C4-2B (cell line): ENCODE results near the gene KRTAP9-8.
"Not testable (repeated sequence)": the region's sequence is repeated elsewhere in the genome, so short reads cannot be mapped to it uniquely, and the experiment has no call there.

ENCODE experiments used
- H3K27ac ChIP-seq: fragments of 450-650 bp; 2 replicates; pipeline ENCODE4 v1.5.1; 2017
- ZFX ChIP-seq: fragments of 450-650 bp; IDR thresholded peaks from 2 replicates; pipeline ENCODE4 v1.6.1; 2017
- TF ChIP-seq, protein P1 (sequence below): fragments of 450-650 bp; conservative IDR thresholded peaks from 2 replicates; pipeline ENCODE4 v1.5.1; 2017; ENCODE audit warnings: mild to moderate bottlenecking

KRTAP9-8 gene

DNA sequence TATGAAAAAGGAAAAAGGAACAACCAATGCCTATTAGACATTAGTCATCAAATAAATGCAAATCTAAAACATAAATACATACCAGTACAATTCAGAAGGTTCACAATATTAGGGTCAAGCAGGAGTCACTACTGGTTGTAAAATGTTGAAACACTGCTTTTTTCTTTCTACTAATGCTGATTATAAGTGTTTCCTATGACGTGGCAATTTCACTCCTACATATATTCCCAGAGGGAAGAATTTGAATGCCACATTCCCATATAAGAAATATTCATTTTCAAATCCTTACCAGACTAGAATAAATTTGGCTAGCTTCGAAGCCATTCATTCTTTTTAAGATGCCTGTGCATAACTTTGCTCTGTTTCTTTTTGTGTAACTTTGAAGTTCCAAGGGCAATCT, 14.0 kb upstream of the KRTAP9-8 start:
- H3K27ac ChIP-seq = no peak overlapping the region
- TF ChIP-seq, protein P1, sequence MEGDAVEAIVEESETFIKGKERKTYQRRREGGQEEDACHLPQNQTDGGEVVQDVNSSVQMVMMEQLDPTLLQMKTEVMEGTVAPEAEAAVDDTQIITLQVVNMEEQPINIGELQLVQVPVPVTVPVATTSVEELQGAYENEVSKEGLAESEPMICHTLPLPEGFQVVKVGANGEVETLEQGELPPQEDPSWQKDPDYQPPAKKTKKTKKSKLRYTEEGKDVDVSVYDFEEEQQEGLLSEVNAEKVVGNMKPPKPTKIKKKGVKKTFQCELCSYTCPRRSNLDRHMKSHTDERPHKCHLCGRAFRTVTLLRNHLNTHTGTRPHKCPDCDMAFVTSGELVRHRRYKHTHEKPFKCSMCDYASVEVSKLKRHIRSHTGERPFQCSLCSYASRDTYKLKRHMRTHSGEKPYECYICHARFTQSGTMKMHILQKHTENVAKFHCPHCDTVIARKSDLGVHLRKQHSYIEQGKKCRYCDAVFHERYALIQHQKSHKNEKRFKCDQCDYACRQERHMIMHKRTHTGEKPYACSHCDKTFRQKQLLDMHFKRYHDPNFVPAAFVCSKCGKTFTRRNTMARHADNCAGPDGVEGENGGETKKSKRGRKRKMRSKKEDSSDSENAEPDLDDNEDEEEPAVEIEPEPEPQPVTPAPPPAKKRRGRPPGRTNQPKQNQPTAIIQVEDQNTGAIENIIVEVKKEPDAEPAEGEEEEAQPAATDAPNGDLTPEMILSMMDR = no peak
- TF ChIP-seq ZFX = no peak

DNA sequence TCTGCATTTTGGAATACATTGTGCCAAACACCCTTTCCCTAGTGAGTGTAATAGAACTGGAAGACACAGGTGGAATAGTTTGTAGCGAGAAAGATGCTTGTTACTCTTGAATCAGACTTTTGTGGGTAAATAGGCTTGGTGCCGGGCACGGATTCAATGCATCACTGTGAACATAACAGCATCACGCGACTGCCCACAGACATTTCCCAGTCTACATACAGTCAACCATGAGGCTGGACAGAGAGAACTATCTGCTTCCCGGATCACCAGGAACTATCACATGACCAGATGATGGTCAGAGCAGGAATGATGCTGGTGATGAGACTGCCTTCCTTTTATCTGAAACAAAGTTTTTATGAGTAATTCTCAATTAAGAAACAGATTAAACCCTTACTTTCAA, 11.7 kb upstream of the KRTAP9-8 start:
- TF ChIP-seq, protein P1 = no peak
- TF ChIP-seq ZFX = no peak
- no peak overlapping the region for H3K27ac ChIP-seq

DNA sequence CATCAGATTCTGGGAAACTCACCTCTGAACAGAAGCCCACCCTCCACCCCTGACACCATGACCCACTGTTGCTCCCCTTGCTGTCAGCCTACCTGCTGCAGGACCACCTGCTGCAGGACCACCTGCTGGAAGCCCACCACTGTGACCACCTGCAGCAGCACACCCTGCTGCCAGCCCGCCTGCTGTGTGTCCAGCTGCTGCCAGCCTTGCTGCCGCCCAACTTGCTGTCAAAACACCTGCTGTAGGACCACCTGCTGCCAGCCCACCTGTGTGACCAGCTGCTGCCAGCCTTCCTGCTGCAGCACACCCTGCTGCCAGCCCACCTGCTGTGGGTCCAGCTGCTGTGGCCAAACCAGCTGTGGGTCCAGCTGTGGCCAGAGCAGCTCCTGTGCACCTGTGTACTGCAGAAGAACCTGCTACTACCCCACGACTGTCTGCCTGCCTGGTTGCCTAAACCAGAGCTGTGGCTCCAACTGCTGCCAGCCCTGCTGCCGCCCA, 11.2 kb upstream of the KRTAP9-8 start, which contains the start of gene KRTAP9-2:
KRTAP9-2 (plus strand) TSS at position 51 of the 498 bp plus-strand sequence; CDS start at position 58, 7 bp downstream.
- not testable (repeated sequence) for H3K27ac ChIP-seq

DNA sequence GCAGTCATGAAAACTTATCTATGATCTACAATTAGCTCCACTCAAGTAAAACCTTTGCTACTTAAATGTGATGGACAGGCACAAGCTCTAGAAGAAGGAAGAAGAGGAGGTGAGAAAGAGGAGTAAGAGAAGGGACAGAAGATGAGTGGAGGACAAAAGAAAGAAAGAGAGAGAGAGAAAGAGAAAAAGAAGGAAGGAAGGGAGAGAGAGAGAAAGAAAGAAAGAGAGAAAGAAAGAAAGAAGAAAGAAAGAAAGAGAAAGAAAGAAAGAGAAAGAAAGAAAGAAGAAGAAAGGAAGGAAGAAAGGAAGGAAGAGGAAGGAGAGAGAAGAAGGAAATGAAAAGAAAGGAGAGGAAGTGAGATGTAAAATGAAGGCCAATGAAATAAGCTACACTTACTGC, 7.7 kb upstream of the KRTAP9-8 start:
- TF ChIP-seq ZFX = no peak
- TF ChIP-seq, protein P1 = no peak

DNA sequence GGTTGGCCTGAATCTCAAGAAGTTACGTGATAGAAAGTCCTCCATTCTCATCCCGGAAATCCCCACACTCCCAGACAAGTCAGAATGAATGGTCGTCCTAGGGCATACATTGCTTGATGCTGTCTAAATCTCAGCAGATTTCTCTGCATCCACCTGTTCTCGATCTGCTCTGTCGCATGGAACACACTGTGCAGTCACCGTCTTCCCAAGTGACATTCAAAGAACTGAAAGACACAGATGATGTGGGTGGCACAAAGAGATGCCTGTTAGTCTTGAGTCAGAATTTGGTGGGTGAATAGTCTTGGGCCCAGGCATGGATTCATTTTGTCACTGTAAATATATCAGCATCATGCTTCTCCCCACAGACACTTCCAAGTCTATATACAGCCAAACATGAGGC, 6.1 kb upstream of the KRTAP9-8 start:
- H3K27ac ChIP-seq = no peak overlapping the region
- TF ChIP-seq ZFX = no peak
- TF ChIP-seq, protein P1 = no peak

More for the DNA sequence above, 7.7 kb upstream of the KRTAP9-8 start:
- H3K27ac ChIP-seq = no peak overlapping the region

DNA sequence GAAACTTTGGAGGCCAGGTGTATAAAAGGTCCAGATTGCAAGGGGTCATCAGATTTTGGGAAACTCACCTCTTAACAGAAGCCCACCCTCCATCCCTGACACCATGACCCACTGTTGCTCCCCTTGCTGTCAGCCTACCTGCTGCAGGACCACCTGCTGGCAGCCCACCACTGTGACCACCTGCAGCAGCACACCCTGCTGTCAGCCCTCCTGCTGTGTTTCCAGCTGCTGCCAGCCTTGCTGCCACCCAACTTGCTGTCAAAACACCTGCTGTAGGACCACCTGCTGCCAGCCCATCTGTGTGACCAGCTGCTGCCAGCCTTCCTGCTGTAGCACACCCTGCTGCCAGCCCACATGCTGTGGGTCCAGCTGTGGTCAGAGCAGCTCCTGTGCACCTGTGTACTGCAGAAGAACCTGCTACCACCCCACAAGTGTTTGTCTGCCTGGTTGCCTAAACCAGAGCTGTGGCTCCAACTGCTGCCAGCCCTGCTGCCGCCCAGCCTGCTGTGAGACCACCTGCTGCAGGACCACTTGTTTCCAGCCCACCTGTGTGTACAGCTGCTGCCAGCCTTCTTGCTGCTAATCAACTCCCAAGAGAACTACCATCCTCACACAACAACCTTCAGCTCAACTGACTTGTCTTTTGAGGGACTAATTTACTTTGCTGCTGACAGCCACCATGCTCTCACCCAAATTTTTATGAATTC, 5.2 kb upstream of the KRTAP9-8 start, which contains the start of gene KRTAP9-3:
KRTAP9-3 (plus strand) TSS at position 51 of the 707 bp plus-strand sequence; CDS start at position 104, 53 bp downstream.
- not testable (repeated sequence) for H3K27ac ChIP-seq

DNA sequence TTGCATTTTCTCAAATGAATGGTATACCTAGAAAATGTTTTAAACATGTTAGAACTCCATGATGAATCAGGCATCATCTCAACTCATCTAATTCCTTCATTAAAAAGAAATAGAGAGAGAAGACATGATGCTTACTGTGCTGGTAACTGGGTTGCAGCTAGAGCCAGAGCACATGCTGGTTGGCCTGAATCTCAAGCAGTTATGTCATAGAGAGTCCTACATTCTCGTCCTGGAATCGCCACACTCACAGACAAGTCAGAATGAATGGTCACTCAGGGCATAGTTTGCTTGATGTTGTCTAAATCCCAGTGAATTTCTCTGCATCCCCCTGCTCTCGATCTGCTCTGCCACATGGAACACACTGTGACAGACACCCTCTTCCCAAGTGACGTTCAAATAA, 683 bp upstream of the KRTAP9-8 start:
- H3K27ac ChIP-seq = not testable (repeated sequence)

DNA sequence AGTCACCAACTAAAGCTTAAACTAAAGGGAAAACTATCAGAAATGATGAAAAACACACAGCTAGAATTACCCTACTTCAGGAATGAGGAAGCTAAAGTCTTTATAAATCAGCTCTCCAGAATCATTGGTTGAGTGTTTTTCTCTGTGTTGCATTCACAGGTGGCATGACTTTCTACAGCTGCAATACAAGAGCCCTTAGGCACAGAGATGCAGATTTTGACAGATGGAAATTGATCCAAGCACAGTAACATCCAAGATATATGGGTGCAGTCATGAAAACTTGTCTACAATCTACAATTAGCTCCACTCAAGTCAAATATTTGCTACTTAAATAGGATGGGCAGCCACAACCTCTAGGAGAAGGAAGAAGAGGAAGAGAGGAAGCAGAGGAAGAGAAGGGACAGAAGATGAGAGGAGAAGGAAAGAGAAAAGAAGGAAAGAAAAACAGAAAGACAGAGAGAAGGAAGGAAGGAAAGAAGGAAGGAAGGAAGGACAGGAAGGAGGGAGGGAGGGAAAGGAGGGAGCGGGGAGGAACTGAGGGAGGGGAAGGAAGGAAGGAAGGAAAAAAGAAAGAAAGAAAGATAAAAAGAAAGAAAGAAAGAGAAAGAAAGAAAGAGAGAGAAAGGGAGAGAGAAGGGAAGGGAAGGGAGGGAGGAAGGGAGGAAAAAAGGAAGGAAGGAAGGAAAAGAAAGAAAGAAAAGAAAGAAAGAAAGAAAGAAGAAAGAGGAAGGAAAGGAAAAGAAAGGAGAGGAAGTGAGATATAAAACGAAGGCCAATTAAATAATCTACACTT, 9.4 kb downstream of the KRTAP9-8 start:
- H3K27ac ChIP-seq = not testable (repeated sequence)

DNA sequence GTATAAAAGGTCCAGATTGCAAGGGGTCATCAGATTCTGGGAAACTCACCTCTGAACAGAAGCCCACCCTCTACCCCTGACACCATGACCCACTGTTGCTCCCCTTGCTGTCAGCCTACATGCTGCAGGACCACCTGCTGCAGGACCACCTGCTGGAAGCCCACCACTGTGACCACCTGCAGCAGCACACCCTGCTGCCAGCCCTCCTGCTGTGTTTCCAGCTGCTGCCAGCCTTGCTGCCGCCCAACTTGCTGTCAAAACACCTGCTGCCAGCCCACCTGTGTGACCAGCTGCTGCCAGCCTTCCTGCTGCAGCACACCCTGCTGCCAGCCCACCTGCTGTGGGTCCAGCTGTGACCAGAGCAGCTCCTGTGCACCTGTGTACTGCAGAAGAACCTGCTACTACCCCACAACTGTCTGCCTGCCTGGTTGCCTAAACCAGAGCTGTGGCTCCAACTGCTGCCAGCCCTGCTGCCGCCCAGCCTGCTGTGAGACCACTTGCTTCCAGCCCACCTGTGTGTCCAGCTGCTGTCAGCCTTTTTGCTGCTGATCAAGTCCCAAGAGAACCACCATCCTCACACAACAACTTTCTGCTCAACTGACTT, 11.9 kb downstream of the KRTAP9-8 start, which contains the start of gene KRTAP9-4:
KRTAP9-4 (plus strand) TSS at position 51 of the 604 bp plus-strand sequence; CDS start at position 85, 34 bp downstream.
- H3K27ac ChIP-seq = not testable (repeated sequence)

DNA sequence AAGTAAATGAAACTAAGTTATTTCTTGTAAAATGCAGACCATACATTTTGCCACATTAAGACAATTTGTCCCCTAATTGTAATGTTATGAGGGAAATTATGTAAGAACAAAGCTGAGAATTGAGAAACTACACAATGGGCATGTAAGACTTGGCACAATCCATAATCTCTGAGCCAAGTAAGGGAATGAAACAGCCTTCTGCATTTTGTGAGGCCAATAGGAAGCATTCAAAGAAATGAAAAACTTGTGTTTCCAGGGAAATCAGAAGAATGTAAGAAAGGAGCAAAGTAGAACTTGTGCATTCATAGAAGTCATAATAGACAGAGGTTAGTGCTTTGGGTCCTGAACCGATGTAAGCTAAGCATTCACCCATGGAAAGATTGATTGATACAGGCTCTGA, 13.5 kb downstream of the KRTAP9-8 start:
- H3K27ac ChIP-seq = no peak overlapping the region
- no peak for TF ChIP-seq ZFX
- TF ChIP-seq, protein P1 = no peak
